ENCODE data around the gene TDP1. TPM values are rescaled to one million over a fixed set of nuclear protein-coding genes. Genes with fewer than 3 reads are reported as not detected.

Gene TDP1
- total RNA-seq (10 to 100 TPM in 1 of 2 donors, 1 to 10 TPM in 1; 5.1 to 10.6 TPM), polyA plus RNA-seq (1 to 10 TPM; 3.3 to 3.4 TPM)

DNA sequence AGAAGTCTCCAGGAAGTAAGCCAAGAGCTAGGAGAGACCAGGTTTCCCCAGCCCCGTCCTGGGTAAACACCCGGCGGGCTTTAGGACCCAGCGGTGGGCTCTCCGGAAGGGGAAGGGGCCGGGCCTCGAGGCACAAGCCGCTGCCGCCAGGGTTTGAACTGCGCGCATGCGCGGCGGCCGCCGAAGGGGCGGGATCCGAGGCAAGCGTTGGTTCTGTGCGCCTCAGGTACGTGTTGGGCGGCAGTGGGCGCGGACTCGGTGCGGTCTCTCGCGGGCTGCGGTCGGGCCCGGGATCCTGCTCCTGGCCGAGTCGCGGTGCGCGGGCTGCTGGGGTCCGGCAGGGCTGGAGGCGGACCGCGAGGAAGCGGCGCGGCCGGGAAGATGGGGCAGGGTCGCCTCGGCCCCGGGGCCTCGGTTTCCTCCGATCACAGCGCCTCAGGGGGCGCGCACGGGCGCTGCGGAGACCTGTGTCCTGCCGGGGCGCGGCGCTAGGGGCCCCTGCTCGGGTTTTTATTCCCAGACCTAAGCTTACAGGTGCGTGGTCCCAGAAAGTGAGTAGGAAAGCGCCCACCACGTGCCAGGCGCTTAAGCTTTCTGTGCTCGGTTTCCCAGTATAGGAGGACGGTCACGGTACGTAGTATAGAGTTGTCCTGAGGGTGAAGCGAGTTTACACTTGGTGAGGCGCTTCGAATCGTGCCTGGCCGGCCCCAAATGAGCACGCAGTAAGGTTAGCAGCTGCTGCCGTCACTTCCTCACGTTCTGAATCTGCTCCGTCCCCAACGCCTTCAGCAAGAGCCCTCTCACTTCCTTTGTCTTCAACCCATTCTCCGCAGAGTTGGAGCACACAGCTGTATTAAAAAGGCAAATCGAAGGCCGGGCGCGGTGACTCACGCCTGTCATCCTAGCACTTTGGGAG, at the start of gene TDP1:
TSS of gene TDP1 (plus strand) at position 183 of the 916 bp plus-strand sequence. CDS start 7,188 bp downstream, outside the sequence.
- Histone ChIP-seq H3K27me3 (ENCODE audit: control insufficient read depth in 4 of 4, insufficient read depth in 4 of 4, low read length in 3 of 4) (no peaks in the 10 kb centered on the region), H3K9ac (ENCODE audit: low read depth in 1 of 2, low read length in 2 of 2) (peak within 1 kb of the TSS; percentile 59 to 67), H3K4me3 (ENCODE audit: low read depth in 1 of 3, low read length in 3 of 3) (peak within 1 kb of the TSS; percentile 90 to 99 (median 94)), H3K9me3 (ENCODE audit: control insufficient read depth in 4 of 4, low read length in 3 of 4) (no peaks in the 10 kb centered on the region), H3K4me1 (ENCODE audit: control insufficient read depth in 4 of 4, insufficient read depth in 4 of 4, low read length in 3 of 4) (peaks cover 0 to 30% (median 19%) of the 10 kb centered on the region in 4 donors), H3K27ac (ENCODE audit: low read depth in 1 of 2, low read length in 2 of 2) (peak within 1 kb of the TSS; percentile 83 to 86), H3K36me3 (ENCODE audit: control insufficient read depth in 4 of 4, insufficient read depth in 3 of 4, low read depth in 1 of 4, low read length in 3 of 4) (no peaks in the 10 kb centered on the region)
- WGBS: under 1% methylated on average over 84 of the region's 84 CpGs
- peak in 1 of 2 donors; percentile 19 for TF ChIP-seq EGR1 (IDR thresholded peaks at IDR 0.05; ENCODE audit: low read depth in 2 of 2)
- no peak for TF ChIP-seq RAD21 (IDR thresholded peaks at IDR 0.05)
- peak; percentile 60 for TF ChIP-seq FOXA1 (IDR thresholded peaks at IDR 0.05)
- TF ChIP-seq HNF4G (IDR thresholded peaks at IDR 0.05): no peak
- TF ChIP-seq GABPA (IDR thresholded peaks at IDR 0.05 in 1 of 2, conservative IDR thresholded peaks at IDR 0.05 in 1 of 2): peak; percentile 44 to 87
- TF ChIP-seq, protein P1, sequence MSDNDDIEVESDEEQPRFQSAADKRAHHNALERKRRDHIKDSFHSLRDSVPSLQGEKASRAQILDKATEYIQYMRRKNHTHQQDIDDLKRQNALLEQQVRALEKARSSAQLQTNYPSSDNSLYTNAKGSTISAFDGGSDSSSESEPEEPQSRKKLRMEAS (IDR thresholded peaks at IDR 0.05): peak; percentile 44
- TF ChIP-seq JUND (IDR thresholded peaks at IDR 0.05): peak; percentile 18 to 55
- TF ChIP-seq, protein P2, sequence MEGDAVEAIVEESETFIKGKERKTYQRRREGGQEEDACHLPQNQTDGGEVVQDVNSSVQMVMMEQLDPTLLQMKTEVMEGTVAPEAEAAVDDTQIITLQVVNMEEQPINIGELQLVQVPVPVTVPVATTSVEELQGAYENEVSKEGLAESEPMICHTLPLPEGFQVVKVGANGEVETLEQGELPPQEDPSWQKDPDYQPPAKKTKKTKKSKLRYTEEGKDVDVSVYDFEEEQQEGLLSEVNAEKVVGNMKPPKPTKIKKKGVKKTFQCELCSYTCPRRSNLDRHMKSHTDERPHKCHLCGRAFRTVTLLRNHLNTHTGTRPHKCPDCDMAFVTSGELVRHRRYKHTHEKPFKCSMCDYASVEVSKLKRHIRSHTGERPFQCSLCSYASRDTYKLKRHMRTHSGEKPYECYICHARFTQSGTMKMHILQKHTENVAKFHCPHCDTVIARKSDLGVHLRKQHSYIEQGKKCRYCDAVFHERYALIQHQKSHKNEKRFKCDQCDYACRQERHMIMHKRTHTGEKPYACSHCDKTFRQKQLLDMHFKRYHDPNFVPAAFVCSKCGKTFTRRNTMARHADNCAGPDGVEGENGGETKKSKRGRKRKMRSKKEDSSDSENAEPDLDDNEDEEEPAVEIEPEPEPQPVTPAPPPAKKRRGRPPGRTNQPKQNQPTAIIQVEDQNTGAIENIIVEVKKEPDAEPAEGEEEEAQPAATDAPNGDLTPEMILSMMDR (IDR thresholded peaks at IDR 0.05; ENCODE audit: low read depth, low read length, missing input control): no peak
- peak; percentile 71 for TF ChIP-seq FOXA2 (IDR thresholded peaks at IDR 0.05)
- peak; percentile 62 for TF ChIP-seq YY1 (IDR thresholded peaks at IDR 0.05)
- TF ChIP-seq, protein P3, sequence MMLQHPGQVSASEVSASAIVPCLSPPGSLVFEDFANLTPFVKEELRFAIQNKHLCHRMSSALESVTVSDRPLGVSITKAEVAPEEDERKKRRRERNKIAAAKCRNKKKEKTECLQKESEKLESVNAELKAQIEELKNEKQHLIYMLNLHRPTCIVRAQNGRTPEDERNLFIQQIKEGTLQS (IDR thresholded peaks at IDR 0.05): no peak
- TF ChIP-seq RXRA (IDR thresholded peaks at IDR 0.05): peak; percentile 9 to 16
- TF ChIP-seq, protein P4, sequence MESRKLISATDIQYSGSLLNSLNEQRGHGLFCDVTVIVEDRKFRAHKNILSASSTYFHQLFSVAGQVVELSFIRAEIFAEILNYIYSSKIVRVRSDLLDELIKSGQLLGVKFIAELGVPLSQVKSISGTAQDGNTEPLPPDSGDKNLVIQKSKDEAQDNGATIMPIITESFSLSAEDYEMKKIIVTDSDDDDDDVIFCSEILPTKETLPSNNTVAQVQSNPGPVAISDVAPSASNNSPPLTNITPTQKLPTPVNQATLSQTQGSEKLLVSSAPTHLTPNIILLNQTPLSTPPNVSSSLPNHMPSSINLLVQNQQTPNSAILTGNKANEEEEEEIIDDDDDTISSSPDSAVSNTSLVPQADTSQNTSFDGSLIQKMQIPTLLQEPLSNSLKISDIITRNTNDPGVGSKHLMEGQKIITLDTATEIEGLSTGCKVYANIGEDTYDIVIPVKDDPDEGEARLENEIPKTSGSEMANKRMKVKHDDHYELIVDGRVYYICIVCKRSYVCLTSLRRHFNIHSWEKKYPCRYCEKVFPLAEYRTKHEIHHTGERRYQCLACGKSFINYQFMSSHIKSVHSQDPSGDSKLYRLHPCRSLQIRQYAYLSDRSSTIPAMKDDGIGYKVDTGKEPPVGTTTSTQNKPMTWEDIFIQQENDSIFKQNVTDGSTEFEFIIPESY (IDR thresholded peaks at IDR 0.05): no peak
- TF ChIP-seq SP1 (IDR thresholded peaks at IDR 0.05): peak; percentile 72
- TF ChIP-seq HNF4A (conservative IDR thresholded peaks at IDR 0.05): peak; percentile 25 to 31
- TF ChIP-seq NR2F2 (IDR thresholded peaks at IDR 0.05): no peak
- peak; percentile 13 for TF ChIP-seq TAF1 (conservative IDR thresholded peaks at IDR 0.05)
- TF ChIP-seq, protein P5, sequence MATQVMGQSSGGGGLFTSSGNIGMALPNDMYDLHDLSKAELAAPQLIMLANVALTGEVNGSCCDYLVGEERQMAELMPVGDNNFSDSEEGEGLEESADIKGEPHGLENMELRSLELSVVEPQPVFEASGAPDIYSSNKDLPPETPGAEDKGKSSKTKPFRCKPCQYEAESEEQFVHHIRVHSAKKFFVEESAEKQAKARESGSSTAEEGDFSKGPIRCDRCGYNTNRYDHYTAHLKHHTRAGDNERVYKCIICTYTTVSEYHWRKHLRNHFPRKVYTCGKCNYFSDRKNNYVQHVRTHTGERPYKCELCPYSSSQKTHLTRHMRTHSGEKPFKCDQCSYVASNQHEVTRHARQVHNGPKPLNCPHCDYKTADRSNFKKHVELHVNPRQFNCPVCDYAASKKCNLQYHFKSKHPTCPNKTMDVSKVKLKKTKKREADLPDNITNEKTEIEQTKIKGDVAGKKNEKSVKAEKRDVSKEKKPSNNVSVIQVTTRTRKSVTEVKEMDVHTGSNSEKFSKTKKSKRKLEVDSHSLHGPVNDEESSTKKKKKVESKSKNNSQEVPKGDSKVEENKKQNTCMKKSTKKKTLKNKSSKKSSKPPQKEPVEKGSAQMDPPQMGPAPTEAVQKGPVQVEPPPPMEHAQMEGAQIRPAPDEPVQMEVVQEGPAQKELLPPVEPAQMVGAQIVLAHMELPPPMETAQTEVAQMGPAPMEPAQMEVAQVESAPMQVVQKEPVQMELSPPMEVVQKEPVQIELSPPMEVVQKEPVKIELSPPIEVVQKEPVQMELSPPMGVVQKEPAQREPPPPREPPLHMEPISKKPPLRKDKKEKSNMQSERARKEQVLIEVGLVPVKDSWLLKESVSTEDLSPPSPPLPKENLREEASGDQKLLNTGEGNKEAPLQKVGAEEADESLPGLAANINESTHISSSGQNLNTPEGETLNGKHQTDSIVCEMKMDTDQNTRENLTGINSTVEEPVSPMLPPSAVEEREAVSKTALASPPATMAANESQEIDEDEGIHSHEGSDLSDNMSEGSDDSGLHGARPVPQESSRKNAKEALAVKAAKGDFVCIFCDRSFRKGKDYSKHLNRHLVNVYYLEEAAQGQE (IDR thresholded peaks at IDR 0.05): no peak
- DNase-seq (ENCODE audit: low spot score): peak; percentile 97
